ENCODE measurements around the gene KLF13.

- TF ChIP-seq, protein P1, sequence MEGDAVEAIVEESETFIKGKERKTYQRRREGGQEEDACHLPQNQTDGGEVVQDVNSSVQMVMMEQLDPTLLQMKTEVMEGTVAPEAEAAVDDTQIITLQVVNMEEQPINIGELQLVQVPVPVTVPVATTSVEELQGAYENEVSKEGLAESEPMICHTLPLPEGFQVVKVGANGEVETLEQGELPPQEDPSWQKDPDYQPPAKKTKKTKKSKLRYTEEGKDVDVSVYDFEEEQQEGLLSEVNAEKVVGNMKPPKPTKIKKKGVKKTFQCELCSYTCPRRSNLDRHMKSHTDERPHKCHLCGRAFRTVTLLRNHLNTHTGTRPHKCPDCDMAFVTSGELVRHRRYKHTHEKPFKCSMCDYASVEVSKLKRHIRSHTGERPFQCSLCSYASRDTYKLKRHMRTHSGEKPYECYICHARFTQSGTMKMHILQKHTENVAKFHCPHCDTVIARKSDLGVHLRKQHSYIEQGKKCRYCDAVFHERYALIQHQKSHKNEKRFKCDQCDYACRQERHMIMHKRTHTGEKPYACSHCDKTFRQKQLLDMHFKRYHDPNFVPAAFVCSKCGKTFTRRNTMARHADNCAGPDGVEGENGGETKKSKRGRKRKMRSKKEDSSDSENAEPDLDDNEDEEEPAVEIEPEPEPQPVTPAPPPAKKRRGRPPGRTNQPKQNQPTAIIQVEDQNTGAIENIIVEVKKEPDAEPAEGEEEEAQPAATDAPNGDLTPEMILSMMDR (IDR thresholded peaks at IDR 0.05; ENCODE audit: low read depth, low read length), result no peak
- no peak for TF ChIP-seq EZH2phosphoT487 (IDR thresholded peaks at IDR 0.05; ENCODE audit: low read depth)
These were observed 12.3 kb upstream of the KLF13 start for GRCh38 chr15:31314380-31314779.
